NCI-H1417 treated with DMSO at 0.1 percent for 48 hours (cell line): ENCODE measurements around the gene KRTAP10-6.
"Not testable (repeated sequence)": the region's sequence is repeated elsewhere in the genome, so short reads cannot be mapped to it uniquely, and the experiment has no call there.

Source experiments
- DNase-seq: peaks from one replicate; lab custom pipeline; 2025; lab: John Stamatoyannopoulos, UW

KRTAP10-6 gene

DNA sequence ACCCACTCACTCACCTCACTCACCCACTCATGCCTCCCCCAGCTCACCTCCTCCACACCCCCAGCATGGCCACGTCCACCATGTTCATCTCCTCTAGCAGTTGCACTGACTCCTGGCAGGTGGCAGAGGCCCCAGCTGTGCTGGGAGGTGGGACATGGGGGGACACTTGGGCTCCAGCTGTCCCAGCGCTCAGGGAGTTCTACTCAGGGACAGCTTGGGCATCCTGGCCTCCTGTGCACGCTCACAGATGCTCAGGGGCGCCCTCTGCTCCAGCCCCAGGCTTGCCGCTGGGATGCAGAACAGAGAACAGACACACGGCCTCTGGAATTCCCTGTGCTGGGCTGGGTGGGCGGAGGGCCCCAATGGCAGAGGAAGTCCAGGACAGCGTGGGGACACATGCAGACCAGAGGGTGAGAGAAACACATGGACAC, 24.8 kb upstream of the KRTAP10-6 start:
- no peak for DNase-seq

GRCh38 chr21:44616591-44616926, 24.3 kb upstream of the KRTAP10-6 start:
- DNase-seq = no peak

DNA sequence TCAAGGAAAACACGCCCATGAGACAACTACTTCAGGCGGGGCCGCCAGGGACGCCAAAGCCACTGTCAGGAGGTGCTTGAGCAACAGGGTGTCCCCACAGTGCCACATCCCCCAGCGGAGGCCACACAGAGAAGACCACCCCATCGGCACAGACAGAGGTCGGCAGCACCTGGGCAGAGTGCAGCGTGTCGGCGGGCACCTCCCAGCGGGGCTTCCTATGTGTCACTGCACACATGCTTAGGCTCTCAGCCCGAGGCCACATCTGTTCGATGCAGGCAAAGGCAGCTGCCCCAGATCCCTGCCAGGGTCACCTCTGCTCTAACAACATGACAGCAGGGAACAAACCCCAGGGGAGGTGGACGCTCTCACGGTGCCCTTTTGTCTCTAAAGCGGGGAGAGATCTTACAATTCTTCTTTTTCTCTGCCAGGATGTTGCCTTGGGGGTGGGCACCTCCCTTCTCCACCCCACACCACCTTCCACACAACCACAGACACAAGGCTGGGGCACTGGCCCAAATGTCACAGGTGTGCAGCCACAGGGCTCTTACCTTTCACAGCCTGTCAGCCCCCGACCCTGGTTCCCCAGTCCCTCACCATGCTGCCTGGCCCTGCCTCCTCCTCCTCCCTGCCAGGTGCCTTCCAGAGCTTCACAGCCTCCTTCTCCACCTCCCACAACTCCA, 23.7 kb upstream of the KRTAP10-6 start:
- DNase-seq = no peak

DNA sequence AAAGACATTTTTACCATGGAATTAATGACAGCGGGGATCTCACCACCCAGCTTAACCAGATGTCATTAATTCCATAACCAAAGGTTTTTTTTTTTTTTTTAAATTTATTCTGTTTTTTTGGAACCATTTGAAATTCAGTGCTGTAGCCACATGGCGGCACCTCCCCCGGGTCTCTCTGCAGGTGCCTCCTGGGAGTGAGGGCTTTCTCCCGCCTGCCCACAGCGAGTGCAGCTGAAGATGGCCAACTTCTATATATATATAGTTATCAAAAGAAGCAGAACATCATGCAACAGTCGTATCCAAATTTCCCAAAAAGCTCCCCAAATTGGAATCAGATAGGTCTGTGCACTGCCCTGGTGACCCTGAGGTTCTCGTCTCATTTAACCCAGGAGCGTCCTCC, 23.2 kb upstream of the KRTAP10-6 start:
- no peak for DNase-seq

GRCh38 chr21:44614961-44615391, 22.7 kb upstream of the KRTAP10-6 start:
- no peak for DNase-seq

GRCh38 chr21:44614161-44614631, 21.9 kb upstream of the KRTAP10-6 start:
- no peak for DNase-seq

- DNase-seq = no peak
These were observed 21.3 kb upstream of the KRTAP10-6 start for GRCh38 chr21:44613386-44614155.

- no peak for DNase-seq
These were observed 20.4 kb upstream of the KRTAP10-6 start for GRCh38 chr21:44612669-44613229.

- no peak for DNase-seq
These were observed 19.8 kb upstream of the KRTAP10-6 start, which contains the start of gene KRTAP10-8 for GRCh38 chr21:44612029-44612486. Gene KRTAP10-8 (plus strand): TSS chr21:44612079. CDS start chr21:44612101, 22 bp downstream.

GRCh38 chr21:44611551-44611950, 19.2 kb upstream of the KRTAP10-6 start:
- no peak for DNase-seq

DNA sequence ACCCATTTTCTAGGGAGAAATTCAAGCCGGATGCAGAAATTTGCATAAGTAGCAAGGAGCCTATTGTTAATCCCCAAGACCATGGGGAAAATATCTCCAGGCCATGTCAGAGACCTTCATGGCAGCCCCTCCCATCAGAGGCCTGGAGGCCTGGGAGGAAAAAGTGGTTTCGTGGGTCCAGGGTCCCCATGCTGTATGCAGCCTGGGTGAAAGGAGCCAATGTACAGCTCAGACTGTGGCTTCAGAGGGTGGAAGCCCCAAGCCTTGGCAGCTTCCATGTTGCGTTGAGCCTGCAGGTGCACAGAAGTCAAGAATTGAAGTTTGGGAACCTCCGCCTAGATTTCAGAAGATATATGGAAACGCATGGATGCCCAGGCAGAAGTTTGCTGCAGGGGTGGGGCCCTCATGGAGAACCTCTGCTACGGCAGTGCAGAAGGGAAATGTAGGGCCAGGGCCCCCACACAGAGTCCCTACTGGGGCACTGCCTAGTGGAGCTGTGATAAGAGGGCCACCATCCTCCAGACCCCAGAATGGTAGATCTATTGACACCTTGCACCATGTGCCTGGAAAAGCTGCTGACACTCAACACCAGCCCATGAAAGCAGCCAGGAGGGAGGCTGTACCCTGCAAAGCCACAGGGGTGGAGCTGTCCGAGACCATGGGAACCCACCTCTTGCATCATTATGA, 18.0 kb upstream of the KRTAP10-6 start:
- not testable (repeated sequence) for DNase-seq

DNA sequence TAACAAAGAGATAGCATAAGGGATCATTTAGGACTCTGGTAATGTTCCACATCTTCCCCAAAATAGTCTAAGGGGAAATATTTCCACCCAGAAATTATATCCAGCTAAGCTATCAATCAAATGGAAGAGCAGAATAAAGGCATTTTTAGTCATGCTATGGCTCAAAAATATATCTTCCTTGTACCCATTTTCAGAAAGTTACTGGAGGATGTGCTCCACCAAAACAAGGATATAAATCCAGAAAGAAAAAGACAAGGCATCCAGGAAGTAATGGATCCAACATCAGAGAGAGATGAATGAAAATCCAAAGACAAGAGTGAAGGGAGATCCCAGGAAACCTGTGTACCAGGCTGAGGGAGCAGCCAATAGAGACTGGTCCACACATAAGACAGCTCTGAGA, 16.9 kb upstream of the KRTAP10-6 start:
- DNase-seq = no peak

- DNase-seq = no peak
These were observed 14.2 kb upstream of the KRTAP10-6 start for GRCh38 chr21:44606495-44606894.

GRCh38 chr21:44603911-44604310, 11.6 kb upstream of the KRTAP10-6 start:
- DNase-seq = no peak

- no peak for DNase-seq
These were observed 11.0 kb upstream of the KRTAP10-6 start for GRCh38 chr21:44603109-44603875.

DNA sequence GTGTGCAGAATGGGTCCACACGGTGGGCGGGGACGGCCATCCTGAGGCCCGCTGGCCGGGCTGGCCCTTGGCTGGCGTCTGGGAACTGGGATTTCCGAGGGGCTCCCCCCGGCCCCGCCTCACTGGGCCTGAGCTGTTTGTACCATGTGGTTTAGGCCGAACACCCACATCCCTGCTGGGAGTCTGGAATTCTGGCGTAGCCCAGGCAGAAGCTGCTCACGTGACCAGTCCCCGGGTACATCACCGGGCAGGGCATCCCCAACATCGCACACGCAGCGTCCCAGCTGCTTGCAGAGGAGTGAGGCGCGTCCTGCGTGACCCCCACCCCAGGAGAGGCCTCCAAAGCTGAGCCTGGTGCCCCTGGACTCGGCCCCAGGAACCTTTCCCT, 10.2 kb upstream of the KRTAP10-6 start:
- no peak for DNase-seq

DNA sequence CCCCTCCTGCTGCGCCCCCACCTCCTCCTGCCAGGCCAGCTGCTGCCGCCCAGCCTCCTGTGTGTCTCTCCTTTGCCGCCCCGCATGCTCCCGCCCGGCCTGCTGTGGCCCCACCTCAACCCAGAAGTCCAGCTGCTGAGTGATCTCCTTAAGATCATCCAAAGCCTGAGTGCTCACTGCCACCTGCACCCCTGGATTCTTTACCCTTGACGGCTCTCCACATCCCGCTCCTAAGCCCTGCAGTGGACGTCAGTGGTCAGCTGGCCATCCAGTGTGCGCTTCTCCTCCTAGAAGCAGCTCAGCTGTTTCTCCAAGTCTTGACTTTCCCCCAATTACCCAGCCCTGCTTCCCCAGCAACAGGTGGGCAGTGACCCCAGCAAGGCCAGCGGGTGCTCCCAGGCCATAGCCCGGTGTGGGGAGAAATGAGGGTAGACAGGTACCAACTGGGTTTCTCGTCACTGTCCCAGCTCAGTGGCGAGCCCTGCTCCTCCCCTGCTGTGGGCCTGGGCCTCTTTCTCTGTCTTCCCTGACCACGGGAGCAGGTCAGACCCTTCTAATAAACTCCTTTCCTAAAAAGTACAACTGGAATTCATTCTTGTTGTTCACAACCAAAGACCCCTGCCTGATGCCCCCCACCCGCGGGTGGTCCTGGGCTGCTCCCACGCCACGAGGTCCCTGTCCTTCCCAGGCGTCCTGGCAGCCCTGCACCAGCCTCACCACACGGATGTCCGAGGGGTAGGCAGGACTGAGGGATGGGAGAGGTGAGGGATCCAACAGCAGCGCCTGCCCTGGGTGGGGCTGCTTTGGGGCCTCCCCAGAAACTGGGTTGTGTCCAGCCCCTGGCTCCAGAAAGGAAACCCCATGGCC, 9.5 kb upstream of the KRTAP10-6 start:
- DNase-seq = no peak

DNA sequence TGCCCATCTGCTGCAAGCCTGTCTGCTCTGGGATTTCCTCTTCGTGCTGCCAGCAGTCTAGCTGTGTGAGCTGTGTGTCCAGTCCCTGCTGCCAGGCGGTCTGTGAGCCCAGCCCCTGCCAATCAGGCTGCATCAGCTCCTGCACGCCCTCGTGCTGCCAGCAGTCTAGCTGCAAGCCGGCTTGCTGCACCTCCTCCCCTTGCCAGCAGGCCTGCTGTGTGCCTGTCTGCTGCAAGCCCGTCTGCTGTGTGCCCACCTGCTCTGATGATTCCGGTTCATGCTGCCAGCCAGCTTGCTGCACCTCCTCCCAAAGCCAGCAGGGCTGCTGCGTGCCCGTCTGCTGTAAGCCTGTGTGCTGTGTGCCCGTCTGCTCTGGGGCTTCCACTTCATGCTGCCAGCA, 8.8 kb upstream of the KRTAP10-6 start:
- not testable (repeated sequence) for DNase-seq

DNA sequence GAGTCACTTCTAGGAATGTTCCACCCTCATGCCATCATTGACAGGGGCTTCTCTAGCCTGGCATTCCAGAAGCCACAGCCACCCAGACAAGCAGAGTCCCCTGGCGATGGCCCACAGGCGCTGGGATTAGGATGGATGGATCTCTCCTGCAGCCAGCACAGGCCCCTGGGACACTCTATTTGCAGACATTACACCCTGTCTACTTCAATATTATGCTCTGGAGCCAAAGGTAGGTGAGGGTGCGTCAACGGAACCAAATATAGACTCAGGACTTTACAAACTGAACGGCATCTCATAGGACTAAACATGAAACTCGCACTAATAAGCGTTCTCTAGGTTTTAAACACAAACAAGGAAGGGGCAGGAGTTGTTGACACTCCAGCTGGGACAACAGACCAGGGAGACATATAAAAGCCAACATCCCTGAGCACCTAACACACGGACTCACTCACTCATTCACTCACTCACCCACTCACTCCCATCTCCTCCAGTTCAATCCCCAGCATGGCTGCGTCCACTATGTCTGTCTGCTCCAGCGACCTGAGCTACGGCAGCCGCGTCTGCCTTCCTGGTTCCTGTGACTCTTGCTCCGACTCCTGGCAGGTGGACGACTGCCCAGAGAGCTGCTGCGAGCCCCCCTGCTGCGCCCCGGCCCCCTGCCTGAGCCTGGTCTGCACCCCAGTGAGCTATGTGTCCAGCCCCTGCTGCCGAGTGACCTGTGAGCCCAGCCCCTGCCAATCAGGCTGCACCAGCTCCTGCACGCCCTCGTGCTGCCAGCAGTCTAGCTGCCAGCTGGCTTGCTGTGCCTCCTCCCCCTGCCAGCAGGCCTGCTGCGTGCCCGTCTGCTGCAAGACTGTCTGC, 8.0 kb upstream of the KRTAP10-6 start, which contains the start of gene KRTAP10-7:
Gene KRTAP10-7 (plus strand): TSS at position 480 of the 861 bp plus-strand sequence. CDS start 25 bp downstream, at position 505.
- not testable (repeated sequence) for DNase-seq
